Parathyroid adenoma (tissue), 2 donors: ENCODE data around the gene IFT27.

ENCODE experiments used
- H2AFZ ChIP-seq: fragments of 300-600 bp; sonication (generic); one replicate; pipeline ENCODE4 v1.7.0; 2017; ENCODE audit warnings: antibody characterized with exemption, mild to moderate bottlenecking
- H3K27ac ChIP-seq: fragments of 300-600 bp; sonication (generic); one replicate; pipeline ENCODE4 v1.7.0; 2017
- H3K27me3 ChIP-seq: fragments of 300-600 bp; sonication (generic); one replicate; pipeline ENCODE4 v1.7.0; 2017; ENCODE audit warnings: low read length; ENCODE audit not compliant: control insufficient read depth, insufficient read depth
- H3K36me3 ChIP-seq: fragments of 300-600 bp; sonication (generic); one replicate; pipeline ENCODE4 v1.7.0; 2017; ENCODE audit warnings: low read length; ENCODE audit not compliant: control insufficient read depth, insufficient read depth
- H3K4me1 ChIP-seq: fragments of 300-600 bp; sonication (generic); one replicate; pipeline ENCODE4 v1.7.0; 2017; ENCODE audit warnings: control low read depth
- H3K4me2 ChIP-seq: fragments of 300-600 bp; sonication (generic); one replicate; pipeline ENCODE4 v1.7.0; 2017; ENCODE audit warnings: low read length
- H3K4me3 ChIP-seq: fragments of 300-600 bp; sonication (generic); one replicate; pipeline ENCODE4 v1.7.0; 2017; ENCODE audit warnings: low read depth, low read length
- H3K79me2 ChIP-seq: fragments of 300-600 bp; sonication (generic); one replicate; pipeline ENCODE4 v1.7.0; 2017; ENCODE audit warnings: control low read depth
- H3K9ac ChIP-seq: fragments of 300-600 bp; sonication (generic); one replicate; pipeline ENCODE4 v1.7.0; 2017; ENCODE audit warnings: mild to moderate bottlenecking
- H3K9me3 ChIP-seq: fragments of 300-600 bp; sonication (generic); one replicate; pipeline ENCODE4 v1.7.0; 2017; ENCODE audit warnings: low read length; ENCODE audit not compliant: control insufficient read depth
- TF ChIP-seq, protein P1 (sequence below): fragments of 300-600 bp; sonication (generic); IDR thresholded peaks from one replicate; pipeline ENCODE4 v1.7.0; 2017; ENCODE audit warnings: antibody characterized with exemption, mild to moderate bottlenecking
- donor health status: primary hyperparathyroidism.

The IFT27 gene

GRCh38 chr22:36765131-36765942 lies 10.6 kb downstream of the IFT27 start:
- TF ChIP-seq, protein P1, sequence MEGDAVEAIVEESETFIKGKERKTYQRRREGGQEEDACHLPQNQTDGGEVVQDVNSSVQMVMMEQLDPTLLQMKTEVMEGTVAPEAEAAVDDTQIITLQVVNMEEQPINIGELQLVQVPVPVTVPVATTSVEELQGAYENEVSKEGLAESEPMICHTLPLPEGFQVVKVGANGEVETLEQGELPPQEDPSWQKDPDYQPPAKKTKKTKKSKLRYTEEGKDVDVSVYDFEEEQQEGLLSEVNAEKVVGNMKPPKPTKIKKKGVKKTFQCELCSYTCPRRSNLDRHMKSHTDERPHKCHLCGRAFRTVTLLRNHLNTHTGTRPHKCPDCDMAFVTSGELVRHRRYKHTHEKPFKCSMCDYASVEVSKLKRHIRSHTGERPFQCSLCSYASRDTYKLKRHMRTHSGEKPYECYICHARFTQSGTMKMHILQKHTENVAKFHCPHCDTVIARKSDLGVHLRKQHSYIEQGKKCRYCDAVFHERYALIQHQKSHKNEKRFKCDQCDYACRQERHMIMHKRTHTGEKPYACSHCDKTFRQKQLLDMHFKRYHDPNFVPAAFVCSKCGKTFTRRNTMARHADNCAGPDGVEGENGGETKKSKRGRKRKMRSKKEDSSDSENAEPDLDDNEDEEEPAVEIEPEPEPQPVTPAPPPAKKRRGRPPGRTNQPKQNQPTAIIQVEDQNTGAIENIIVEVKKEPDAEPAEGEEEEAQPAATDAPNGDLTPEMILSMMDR, result no peak
- H3K4me1 ChIP-seq, result no peaks in the 10 kb centered on the region
- H3K4me3 ChIP-seq, result no peak overlapping the region
- H3K27ac ChIP-seq, result no peak overlapping the region
- H3K9me3 ChIP-seq, result no peaks in the 10 kb centered on the region
- H3K27me3 ChIP-seq, result no peaks in the 10 kb centered on the region
- H3K9ac ChIP-seq, result no peak overlapping the region
- H3K4me2 ChIP-seq, result no peak overlapping the region
- no peaks in the 10 kb centered on the region for H3K36me3 ChIP-seq
- no peaks in the 10 kb centered on the region for H3K79me2 ChIP-seq
- H2AFZ ChIP-seq, result no peak overlapping the region

DNA sequence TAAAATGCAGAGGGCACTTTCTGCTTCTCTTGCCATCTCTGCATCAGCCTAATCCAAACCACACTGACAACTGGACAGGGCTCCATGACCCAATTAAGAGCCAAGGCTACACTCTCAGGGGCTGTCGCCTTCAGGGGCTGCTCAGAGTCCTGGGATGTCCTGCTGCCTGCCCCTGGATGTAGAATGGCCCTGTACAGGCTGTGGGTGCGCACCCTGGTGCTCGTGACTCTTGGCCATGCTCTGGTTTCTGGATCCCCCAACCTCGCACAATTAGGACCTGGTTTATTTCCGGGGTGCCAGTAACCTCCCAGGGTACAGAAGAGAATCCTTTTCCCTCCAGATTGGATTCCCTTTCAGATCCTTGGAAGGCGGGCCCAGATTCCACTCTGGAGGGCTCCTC lies 11.3 kb downstream of the IFT27 start:
- Histone ChIP-seq H3K4me2 (no peak overlapping the region), H3K36me3 (no peaks in the 10 kb centered on the region)

DNA sequence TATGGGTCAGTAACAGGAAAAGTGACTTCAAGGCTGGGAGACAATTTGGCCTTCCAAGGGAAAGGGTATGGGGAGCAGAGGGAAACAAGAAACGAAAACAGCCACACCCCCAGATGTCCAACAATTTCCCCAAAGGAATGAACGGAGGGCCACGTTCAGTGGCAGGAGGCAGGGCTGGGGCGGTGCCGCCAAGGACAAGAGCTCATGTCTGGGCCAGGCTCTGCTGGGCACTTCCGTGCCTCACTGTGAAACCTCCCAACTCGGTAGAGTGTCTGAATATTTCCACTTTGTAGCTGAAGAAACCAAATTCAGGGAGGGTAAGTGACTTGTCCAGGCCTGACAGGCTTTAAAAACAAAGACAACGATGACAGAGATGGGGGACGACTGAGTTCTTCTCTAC lies 11.9 kb downstream of the IFT27 start:
- H3K9me3 ChIP-seq, result no peaks in the 10 kb centered on the region
- TF ChIP-seq, protein P1, result no peak
- H2AFZ ChIP-seq, result no peak overlapping the region
- H3K79me2 ChIP-seq, result no peaks in the 10 kb centered on the region
- H3K4me1 ChIP-seq, result no peaks in the 10 kb centered on the region
- no peak overlapping the region for H3K9ac ChIP-seq
- no peak overlapping the region for H3K27ac ChIP-seq
- H3K27me3 ChIP-seq, result no peaks in the 10 kb centered on the region
- no peak overlapping the region for H3K4me3 ChIP-seq
- H3K4me2 ChIP-seq, result no peak overlapping the region
- H3K36me3 ChIP-seq, result no peaks in the 10 kb centered on the region

More for the DNA sequence above, 11.3 kb downstream of the IFT27 start:
- H3K27me3 ChIP-seq, result no peaks in the 10 kb centered on the region
- H3K9ac ChIP-seq, result no peak overlapping the region
- H3K27ac ChIP-seq, result no peak overlapping the region
- H3K79me2 ChIP-seq, result no peaks in the 10 kb centered on the region
- H2AFZ ChIP-seq, result no peak overlapping the region
- TF ChIP-seq, protein P1, result no peak
- no peaks in the 10 kb centered on the region for H3K9me3 ChIP-seq
- H3K4me3 ChIP-seq, result no peak overlapping the region
- H3K4me1 ChIP-seq, result no peaks in the 10 kb centered on the region

DNA sequence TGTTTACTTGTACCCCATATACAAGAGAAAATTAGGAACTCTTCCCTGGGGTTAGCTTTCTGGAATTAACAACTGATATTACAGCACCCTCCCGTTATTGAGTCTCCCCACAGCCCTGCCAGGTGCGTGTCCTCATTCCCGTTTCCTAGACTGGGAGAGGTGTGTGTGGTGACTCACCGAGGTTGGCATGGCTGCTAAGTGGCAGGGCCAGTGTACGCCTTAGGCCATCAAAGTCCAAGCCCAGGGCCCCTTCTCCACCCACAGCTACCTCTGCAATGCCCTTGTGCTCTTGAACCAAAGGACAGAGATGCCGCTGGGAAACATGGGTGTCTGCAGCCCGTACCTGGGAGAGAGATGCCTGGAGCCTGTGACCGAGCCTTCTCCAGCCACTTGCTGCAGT lies 12.3 kb downstream of the IFT27 start:
- no peaks in the 10 kb centered on the region for H3K36me3 ChIP-seq
- no peak overlapping the region for H3K4me3 ChIP-seq
- H3K27me3 ChIP-seq, result no peaks in the 10 kb centered on the region
- no peaks in the 10 kb centered on the region for H3K9me3 ChIP-seq
- no peak overlapping the region for H3K27ac ChIP-seq
- H3K9ac ChIP-seq, result no peak overlapping the region
- TF ChIP-seq, protein P1, result no peak
- H3K4me1 ChIP-seq, result no peaks in the 10 kb centered on the region
- no peaks in the 10 kb centered on the region for H3K79me2 ChIP-seq
- H2AFZ ChIP-seq, result no peak overlapping the region
- no peak overlapping the region for H3K4me2 ChIP-seq
